IPS-20b (cell line): ENCODE measurements around the gene SRBD1.

ENCODE experiments used
- H3K27ac ChIP-seq: one replicate; pipeline ENCODE4 v1.5.1; 2013; ENCODE audit warnings: low read length
- H3K27me3 ChIP-seq: 2 replicates; pipeline ENCODE4 v1.6.1; 2013; ENCODE audit warnings: mild to moderate bottlenecking, low read length, inconsistent platforms; ENCODE audit not compliant: insufficient read depth
- H3K36me3 ChIP-seq: 2 replicates; pipeline ENCODE4 v1.6.1; 2013; ENCODE audit warnings: low read depth, mild to moderate bottlenecking, inconsistent platforms, low read length, moderate library complexity; ENCODE audit not compliant: insufficient read depth
- H3K4me1 ChIP-seq: 2 replicates; pipeline ENCODE4 v1.6.1; 2013; ENCODE audit warnings: mild to moderate bottlenecking, control low read depth, inconsistent platforms, low read length, moderate library complexity; ENCODE audit not compliant: insufficient read depth
- H3K4me3 ChIP-seq: 2 replicates; pipeline ENCODE4 v1.5.1; 2013; ENCODE audit warnings: mild to moderate bottlenecking, low read length, inconsistent platforms
- H3K9ac ChIP-seq: 2 replicates; pipeline ENCODE4 v1.6.1; 2013; ENCODE audit warnings: low read depth, mild to moderate bottlenecking, inconsistent platforms, low read length, moderate library complexity
- H3K9me3 ChIP-seq: 2 replicates; pipeline ENCODE4 v1.6.1; 2013; ENCODE audit warnings: mild to moderate bottlenecking, low read depth, low read length, inconsistent platforms; ENCODE audit not compliant: insufficient read depth

SRBD1 gene

GRCh38 chr2:45344071-45344470 is 267.0 kb downstream of the SRBD1 start:
- H3K27me3 ChIP-seq = 0 out of 2 replicates have a peak, but pooled peaks cover 7% of the 10 kb centered on the region
- no peak overlapping the region for H3K4me3 ChIP-seq
- H3K36me3 ChIP-seq = no peaks in the 10 kb centered on the region
- H3K9ac ChIP-seq = no peak overlapping the region
- H3K27ac ChIP-seq = no peak overlapping the region
- H3K4me1 ChIP-seq = no peaks in the 10 kb centered on the region
- H3K9me3 ChIP-seq = no peaks in the 10 kb centered on the region

- H3K27ac ChIP-seq = no peak overlapping the region
- no peak overlapping the region for H3K9ac ChIP-seq
- H3K9me3 ChIP-seq = no peaks in the 10 kb centered on the region
- no peaks in the 10 kb centered on the region for H3K4me1 ChIP-seq
- H3K36me3 ChIP-seq = no peaks in the 10 kb centered on the region
- H3K27me3 ChIP-seq = 0 out of 2 replicates have a peak, but pooled peaks cover 7% of the 10 kb centered on the region
- no peak overlapping the region for H3K4me3 ChIP-seq
Observed at GRCh38 chr2:45343251-45344017, 267.6 kb downstream of the SRBD1 start.

GRCh38 chr2:45340318-45340717 is 270.7 kb downstream of the SRBD1 start:
- H3K36me3 ChIP-seq = no peaks in the 10 kb centered on the region
- H3K27me3 ChIP-seq = 0 out of 2 replicates have a peak, but pooled peaks cover 7% of the 10 kb centered on the region
- H3K4me3 ChIP-seq = no peak overlapping the region
- H3K9me3 ChIP-seq = no peaks in the 10 kb centered on the region
- H3K9ac ChIP-seq = no peak overlapping the region
- H3K4me1 ChIP-seq = no peaks in the 10 kb centered on the region
- no peak overlapping the region for H3K27ac ChIP-seq

- Histone ChIP-seq H3K4me3 (no peak overlapping the region), H3K27ac (no peak overlapping the region), H3K27me3 (0 out of 2 replicates have a peak, but pooled peaks cover 7% of the 10 kb centered on the region), H3K9ac (no peak overlapping the region), H3K36me3 (no peaks in the 10 kb centered on the region), H3K4me1 (no peaks in the 10 kb centered on the region), H3K9me3 (no peaks in the 10 kb centered on the region)
Observed at GRCh38 chr2:45339253-45339652, 271.8 kb downstream of the SRBD1 start.
